HuH-7 (cell line): ENCODE measurements around the gene DNAJB14.

Source experiments
- DNase-seq: peaks from one replicate; pipeline ENCODE4 v3.0.0; 2011; ENCODE audit warnings: low spot score

The DNAJB14 gene

GRCh38 chr4:99863804-99864203 lies 82.6 kb downstream of the DNAJB14 start:
- DNase-seq, result no peak

- DNase-seq, result no peak
Measured at GRCh38 chr4:99861120-99861905, 85.1 kb downstream of the DNAJB14 start.

DNA sequence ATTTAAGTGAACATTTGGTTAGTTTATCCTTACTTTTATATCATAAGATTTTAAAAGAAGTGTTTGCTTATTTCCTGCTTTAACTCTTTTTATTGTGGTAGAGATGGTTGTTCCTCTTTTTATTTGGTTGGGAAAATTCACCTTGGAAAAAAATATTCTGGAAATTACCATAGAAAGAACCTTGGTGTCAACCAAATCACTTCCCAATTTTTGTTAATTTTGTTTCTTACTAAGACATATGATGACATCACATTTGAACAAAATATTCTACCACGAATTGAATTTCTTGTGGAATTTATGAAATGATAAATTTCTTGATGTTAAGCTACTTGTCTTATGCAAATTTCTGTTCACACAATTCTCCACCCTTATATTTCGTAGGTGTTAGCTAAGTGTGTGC lies 85.9 kb downstream of the DNAJB14 start:
- no peak for DNase-seq

- no peak for DNase-seq
Measured at GRCh38 chr4:99859618-99860017, 86.8 kb downstream of the DNAJB14 start.

DNA sequence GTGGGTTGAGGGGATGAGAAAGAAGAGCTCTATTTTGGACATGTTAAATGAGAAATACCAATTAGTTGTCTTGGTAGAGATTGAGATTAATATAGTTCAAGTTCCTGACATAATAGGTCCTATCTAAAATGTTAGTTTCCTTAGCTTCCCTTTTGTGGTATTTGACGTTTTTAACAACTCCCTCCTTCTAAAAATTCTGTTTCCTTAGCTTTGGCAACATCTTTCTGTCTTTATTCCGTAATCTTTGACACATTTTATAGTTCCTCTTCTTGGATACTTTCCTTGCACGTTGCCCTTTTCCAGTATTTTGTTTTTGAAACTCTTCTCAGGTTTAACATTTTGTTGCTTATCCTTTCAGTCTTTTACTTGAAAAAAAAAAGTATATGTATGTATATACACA lies 89.1 kb downstream of the DNAJB14 start:
- DNase-seq, result no peak

DNA sequence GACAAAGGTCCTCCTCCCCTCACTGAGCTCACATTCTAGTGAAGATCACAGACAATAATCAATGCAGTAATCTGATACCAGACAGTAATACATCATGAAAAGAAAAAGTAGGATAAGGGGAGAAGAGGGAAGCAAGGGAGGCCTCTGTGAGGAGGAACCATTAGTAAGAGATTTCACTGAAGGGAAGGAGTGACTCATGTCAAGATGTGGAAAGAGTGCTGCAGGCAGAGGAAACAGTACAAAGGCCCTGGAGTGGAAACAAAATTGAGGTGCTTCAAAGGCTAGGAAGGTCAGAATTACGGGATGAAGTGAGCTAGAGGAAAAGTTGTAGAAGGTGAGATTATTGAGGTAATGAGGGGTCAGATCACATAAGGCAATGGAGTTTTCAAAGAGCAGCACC lies 90.3 kb downstream of the DNAJB14 start:
- no peak for DNase-seq

DNA sequence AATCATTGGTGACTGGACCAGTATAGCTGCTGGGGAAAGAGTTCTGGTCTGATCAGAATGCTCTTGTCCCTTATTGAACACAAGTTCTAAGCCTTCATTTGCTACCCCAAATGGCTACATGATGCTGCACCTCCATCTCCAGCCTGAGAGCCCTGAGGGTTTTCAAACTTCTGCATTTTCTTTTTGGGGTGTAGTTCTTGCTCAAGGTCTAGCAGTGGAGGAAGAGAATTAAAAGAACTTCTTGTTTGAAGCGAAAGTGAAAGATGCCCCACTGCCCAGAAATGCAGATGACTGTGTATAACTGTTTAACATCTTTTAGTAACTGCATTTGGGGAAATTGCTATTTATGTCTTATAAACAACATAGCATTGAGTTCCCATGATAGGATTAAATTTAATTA lies 90.7 kb downstream of the DNAJB14 start:
- no peak for DNase-seq

DNA sequence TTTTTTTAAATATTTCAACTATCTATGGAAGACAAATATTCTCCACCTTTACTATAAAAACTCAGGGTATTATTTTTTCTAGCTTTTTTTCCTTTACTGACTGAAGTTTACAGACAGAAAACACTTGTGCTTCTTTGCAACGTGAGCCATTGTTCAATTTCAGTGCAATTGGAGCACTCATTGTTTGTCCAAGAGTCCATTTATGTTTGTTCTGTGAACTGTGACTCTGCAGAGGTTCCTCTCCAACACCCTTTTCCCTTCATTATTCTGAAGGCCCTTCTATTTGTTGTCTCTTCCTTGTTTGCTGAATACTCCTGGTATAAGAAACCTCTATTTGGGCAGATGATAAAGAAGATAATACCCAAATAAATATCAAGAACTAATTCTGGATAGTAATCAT lies 92.4 kb downstream of the DNAJB14 start:
- no peak for DNase-seq

DNA sequence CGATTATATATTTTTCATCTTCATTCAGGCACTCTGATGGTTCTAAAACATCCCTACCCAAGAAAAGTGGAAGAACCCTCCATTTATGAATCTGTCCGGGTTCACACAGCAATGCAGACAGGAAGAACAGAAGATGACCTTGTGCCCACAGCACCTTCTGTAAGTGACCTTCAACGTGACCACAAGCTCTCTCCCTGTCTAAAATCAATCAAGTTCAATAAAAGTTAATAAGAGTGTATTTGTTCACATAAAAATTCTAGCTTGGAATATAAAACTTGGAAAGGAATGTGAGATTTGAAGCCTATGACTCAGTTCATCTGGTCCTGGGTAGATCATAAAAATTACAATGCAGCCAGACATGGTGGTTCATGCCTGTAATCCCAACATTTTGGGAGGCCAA lies 93.2 kb downstream of the DNAJB14 start:
- DNase-seq, result no peak

DNA sequence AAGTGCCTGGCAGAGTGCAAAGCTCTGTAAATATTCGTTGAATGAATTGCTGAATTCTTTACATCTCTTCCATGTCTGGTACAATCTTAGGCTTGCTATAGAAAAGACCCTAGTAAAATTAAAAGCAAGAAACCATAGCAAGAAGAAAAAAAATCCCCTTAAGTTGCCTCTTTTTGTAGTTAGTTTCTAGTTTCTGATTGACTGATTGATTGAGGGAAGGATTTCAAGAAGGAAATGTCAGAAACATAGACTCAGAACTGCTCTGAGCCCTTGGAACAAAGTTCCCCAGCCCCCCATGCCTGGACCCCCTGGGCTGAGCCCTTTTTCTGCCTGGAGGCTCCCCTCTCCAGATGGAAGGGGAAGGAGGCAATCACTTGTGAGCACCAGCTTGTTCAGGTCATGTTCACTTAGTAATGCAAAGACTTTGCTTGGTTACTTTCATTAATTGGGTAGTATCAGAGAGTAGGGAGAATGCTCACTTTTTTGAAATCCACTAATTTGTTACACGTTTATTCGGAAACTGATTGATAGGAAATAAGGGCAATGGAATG lies 94.1 kb downstream of the DNAJB14 start:
- no peak for DNase-seq

DNA sequence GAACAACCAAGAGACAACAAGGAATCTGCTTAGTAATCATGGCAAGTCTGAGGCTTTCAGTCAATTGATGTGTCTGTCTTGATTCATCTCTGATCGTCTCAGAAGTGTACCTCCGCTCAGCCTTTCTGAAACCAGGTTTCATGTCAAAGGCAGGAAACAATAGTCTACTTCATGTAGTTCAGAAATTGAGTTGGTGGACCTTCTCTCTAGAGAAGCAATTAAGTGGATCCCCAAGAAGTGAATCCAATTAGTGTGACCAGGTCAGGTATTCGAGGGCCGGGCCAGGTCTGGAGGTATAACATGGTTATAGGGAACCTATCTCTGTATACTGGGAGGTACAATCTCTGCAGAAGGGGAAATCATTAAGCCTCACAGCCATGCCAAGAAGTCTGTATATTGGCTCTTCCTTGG lies 97.8 kb downstream of the DNAJB14 start:
- DNase-seq, result no peak

DNA sequence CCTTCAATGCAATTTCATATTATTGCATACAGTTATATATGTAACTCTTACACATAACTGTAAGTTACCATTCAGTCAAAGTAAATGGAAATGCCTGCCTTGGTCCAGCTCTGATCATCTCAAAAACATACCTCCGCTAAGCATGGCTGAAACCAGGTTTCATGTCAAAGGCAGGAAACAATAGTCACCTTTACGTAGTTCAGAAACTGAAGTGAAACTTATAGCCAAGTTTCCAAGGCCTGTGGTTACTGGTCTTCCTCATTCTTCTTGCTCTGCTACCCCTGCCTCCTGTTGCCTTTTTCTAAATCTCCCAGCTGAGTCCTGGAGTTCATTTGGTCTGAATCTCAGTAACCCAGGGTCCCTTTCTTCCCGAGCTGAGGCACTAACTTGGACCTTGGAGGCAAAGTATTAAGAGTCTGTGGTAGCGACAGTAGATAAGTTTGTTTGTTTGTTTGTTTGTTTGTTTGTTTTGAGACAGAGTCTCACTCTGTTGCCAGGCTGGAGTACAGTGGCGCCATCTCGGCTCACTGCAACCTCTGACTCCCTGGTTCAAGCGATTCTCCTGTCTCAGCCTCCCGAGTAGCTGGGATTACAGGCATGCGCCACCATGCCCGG lies 98.9 kb downstream of the DNAJB14 start:
- DNase-seq, result no peak

DNA sequence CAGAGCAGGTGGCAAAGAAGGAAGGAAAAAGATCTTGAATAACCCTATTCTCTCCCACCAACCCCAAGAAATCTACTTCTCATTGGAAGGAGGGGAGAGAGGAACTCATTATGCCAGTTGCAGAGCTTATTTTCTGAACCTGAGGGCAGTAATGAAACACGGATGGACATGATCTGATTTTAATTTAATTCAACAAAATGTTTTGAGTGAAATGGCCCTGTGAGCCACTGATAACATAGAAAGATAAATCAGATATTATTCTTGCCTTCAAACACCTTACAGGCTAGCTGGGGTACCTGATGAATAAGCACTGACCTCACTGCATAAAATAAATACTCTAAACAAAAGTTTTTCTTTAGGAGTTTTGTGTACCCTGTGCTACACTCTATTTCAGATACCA lies 99.5 kb downstream of the DNAJB14 start:
- no peak for DNase-seq
